ENCODE data around the gene GPS2. TPM values are rescaled to one million over a fixed set of nuclear protein-coding genes. Genes with fewer than 3 reads are reported as not detected.

The GPS2 gene
- total RNA-seq, 4 donors from 2014 or later: 66.9 to 104 (median 82.5) TPM

DNA sequence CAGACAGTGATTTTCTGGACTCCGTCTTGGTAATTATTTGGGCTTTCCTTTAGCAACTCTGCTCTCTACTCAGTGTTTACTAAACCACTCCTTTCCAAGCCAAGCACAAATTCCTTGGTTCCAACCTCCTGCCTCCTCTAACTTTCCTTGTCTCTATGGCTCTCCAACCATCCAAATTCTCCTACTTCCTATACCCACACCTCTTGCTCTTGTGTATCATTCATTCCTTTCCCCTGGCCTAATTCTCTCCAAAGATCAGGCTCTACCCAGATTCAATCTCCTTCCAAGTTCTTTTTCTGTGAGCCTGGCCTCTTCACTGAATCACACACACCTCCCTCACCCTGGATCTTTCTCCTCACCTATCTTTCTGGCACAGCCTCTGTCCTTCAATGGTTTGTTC is 12.8 kb upstream of the GPS2 start:
- Histone ChIP-seq H3K27ac (peak overlapping the region in 1 of 4 donors; percentile 86), H3K4me3 (peak overlapping the region in 1 of 2 donors; percentile 63)
- 47 to 50% methylated on average over 1 of the region's 1 CpG for WGBS, 2 donors (ENCODE audit: low coverage in 1 of 2)

DNA sequence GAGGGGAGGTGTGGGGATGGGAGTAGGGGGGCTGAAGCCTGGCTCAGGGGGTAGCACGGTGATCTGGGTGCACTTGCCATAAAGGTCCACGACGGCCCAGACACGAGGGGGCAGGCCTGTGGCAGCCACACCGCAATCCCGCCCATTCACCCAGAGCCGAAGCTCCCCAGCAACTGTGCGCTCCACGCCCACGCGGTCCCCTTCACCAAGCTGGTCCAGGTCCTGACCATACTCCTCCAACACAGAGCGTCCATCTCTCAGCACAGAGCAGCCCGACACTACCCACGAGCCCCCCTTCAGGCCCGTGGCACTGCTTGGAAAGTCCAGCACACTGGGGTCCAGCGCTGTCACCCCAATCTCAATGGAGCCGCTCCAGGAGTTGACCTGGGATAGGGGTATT is 12.3 kb upstream of the GPS2 start:
- TF ChIP-seq POLR2AphosphoS5 (IDR thresholded peaks at IDR 0.05): no peak
- TF ChIP-seq, protein P1, sequence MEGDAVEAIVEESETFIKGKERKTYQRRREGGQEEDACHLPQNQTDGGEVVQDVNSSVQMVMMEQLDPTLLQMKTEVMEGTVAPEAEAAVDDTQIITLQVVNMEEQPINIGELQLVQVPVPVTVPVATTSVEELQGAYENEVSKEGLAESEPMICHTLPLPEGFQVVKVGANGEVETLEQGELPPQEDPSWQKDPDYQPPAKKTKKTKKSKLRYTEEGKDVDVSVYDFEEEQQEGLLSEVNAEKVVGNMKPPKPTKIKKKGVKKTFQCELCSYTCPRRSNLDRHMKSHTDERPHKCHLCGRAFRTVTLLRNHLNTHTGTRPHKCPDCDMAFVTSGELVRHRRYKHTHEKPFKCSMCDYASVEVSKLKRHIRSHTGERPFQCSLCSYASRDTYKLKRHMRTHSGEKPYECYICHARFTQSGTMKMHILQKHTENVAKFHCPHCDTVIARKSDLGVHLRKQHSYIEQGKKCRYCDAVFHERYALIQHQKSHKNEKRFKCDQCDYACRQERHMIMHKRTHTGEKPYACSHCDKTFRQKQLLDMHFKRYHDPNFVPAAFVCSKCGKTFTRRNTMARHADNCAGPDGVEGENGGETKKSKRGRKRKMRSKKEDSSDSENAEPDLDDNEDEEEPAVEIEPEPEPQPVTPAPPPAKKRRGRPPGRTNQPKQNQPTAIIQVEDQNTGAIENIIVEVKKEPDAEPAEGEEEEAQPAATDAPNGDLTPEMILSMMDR (IDR thresholded peaks at IDR 0.05): no peak
- TF ChIP-seq EP300 (IDR thresholded peaks at IDR 0.05): no peak
- TF ChIP-seq POLR2A (IDR thresholded peaks at IDR 0.05): no peak
- peaks cover 0 to 36% (median 14%) of the 10 kb centered on the region in 3 donors for H3K4me1 ChIP-seq
- no peak for ATAC-seq
- no peaks in the 10 kb centered on the region for H3K9me3 ChIP-seq
- H3K27ac ChIP-seq: no peak overlapping the region
- 90% methylated on average over 2 of the region's 17 CpGs; no CpG with 5 or more reads in 1 of the 2 donors for WGBS, 2 donors (ENCODE audit: low coverage in 1 of 2)
- H3K36me3 ChIP-seq: peaks cover 0 to 47% of the 10 kb centered on the region in 2 donors
- no peaks in the 10 kb centered on the region for H3K27me3 ChIP-seq
- no peak overlapping the region for H3K4me3 ChIP-seq

More for the DNA sequence above, 12.8 kb upstream of the GPS2 start:
- Histone ChIP-seq H3K36me3 (peaks cover 0 to 42% of the 10 kb centered on the region in 2 donors), H3K9me3 (no peaks in the 10 kb centered on the region), H3K4me1 (peaks cover 0 to 36% (median 14%) of the 10 kb centered on the region in 3 donors), H3K27me3 (no peaks in the 10 kb centered on the region)
- no peak for TF ChIP-seq POLR2A (IDR thresholded peaks at IDR 0.05)
- TF ChIP-seq, protein P1 (IDR thresholded peaks at IDR 0.05): no peak
- TF ChIP-seq POLR2AphosphoS5 (IDR thresholded peaks at IDR 0.05): no peak
- no peak for TF ChIP-seq EP300 (IDR thresholded peaks at IDR 0.05)
- ATAC-seq: no peak

DNA sequence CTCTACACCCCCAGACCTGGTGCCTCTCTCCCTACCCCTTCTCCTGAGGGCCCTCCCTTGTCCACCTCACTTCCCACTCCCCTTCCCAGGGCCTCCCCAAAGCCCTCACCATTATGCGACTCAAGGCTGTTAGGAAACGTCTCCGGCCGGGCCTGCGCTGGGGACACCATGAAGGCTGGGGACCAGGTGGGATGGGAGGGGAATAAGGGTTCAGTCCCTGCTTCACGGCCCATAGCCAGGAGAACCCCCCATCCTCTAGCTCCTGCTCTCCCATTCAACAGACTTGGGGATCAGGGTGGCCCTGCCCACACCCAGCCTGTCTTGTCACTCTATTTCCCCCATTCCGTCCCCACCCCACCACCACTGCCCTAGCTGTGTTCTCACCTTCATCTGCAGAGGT is 11.9 kb upstream of the GPS2 start:
- TF ChIP-seq, protein P1 (IDR thresholded peaks at IDR 0.05): no peak
- TF ChIP-seq POLR2A (IDR thresholded peaks at IDR 0.05) (no peak), POLR2AphosphoS5 (IDR thresholded peaks at IDR 0.05) (no peak), EP300 (IDR thresholded peaks at IDR 0.05) (no peak)
- WGBS, 2 donors (ENCODE audit: low coverage in 1 of 2): 83% methylated on average over 6 of the region's 7 CpGs; no CpG with 5 or more reads in 1 of the 2 donors
- peaks cover 0 to 36% (median 14%) of the 10 kb centered on the region in 3 donors for H3K4me1 ChIP-seq
- H3K4me3 ChIP-seq: no peak overlapping the region
- ATAC-seq: no peak
- peaks cover 0 to 51% of the 10 kb centered on the region in 2 donors for H3K36me3 ChIP-seq
- H3K9me3 ChIP-seq: no peaks in the 10 kb centered on the region
- no peaks in the 10 kb centered on the region for H3K27me3 ChIP-seq
- no peak overlapping the region for H3K27ac ChIP-seq

DNA sequence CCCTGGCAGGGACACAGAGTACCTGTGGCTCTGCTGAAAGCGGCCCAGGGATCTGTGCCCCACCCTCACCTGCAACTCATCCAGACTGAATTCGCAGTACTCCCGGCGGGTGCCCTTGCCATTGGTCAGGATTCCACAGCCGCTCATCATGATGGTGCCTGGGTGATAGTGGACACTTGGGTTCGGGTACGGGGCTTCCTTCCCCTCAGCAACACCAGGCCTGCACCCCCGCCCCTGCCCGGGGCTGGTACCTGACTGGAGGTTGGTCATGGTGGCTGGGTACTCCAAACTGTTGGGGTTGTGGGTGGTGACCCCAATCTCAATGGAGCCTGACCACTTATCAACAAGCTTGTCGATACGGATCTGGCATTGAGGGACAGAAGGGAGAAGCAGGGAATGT is 11.0 kb upstream of the GPS2 start:
- 50 to 62% methylated on average over 1 to 2 of the region's 11 CpGs for WGBS, 2 donors (ENCODE audit: low coverage in 1 of 2)

More for the DNA sequence above, 11.0 kb upstream of the GPS2 start:
- H3K36me3 ChIP-seq: peaks cover 0 to 60% of the 10 kb centered on the region in 2 donors
- no peak for TF ChIP-seq POLR2AphosphoS5 (IDR thresholded peaks at IDR 0.05)
- TF ChIP-seq EP300 (IDR thresholded peaks at IDR 0.05): no peak
- TF ChIP-seq, protein P1 (IDR thresholded peaks at IDR 0.05): no peak
- no peak for TF ChIP-seq POLR2A (IDR thresholded peaks at IDR 0.05)
- no peak for ATAC-seq
- no peaks in the 10 kb centered on the region for H3K9me3 ChIP-seq
- H3K4me3 ChIP-seq: no peak overlapping the region
- H3K27ac ChIP-seq: no peak overlapping the region
- H3K4me1 ChIP-seq: peaks cover 0 to 36% (median 14%) of the 10 kb centered on the region in 3 donors
- H3K27me3 ChIP-seq: no peaks in the 10 kb centered on the region
